Neural cell (in vitro differentiated cells): ENCODE results near the gene SLC24A3.

Experiments
- CTCF ChIP-seq: fragments of 450-650 bp; IDR thresholded peaks from 2 replicates; pipeline ENCODE4 v1.5.1; 2014; ENCODE audit warnings: antibody characterized with exemption, mild to moderate bottlenecking, moderate library complexity; ENCODE audit not compliant: poor library complexity, severe bottlenecking
- EP300 ChIP-seq: fragments of 450-650 bp; conservative IDR thresholded peaks from 2 replicates; pipeline ENCODE4 v1.6.1; 2014; ENCODE audit warnings: antibody characterized with exemption, mild to moderate bottlenecking, moderate library complexity; ENCODE audit not compliant: poor library complexity, severe bottlenecking
- EZH2 ChIP-seq: fragments of 200-600, 300-800 bp; shearing (Covaris generic), sonication (generic); IDR thresholded peaks from 2 replicates; pipeline ENCODE4 v1.6.1; 2014; ENCODE audit warnings: antibody characterized with exemption, low read length, borderline replicate concordance, mild to moderate bottlenecking; ENCODE audit not compliant: insufficient read depth, poor library complexity, severe bottlenecking
- POLR2AphosphoS5 ChIP-seq: IDR thresholded peaks from 2 replicates; pipeline ENCODE4 v1.6.1; 2012
- RAD21 ChIP-seq: fragments of 450-650 bp; conservative IDR thresholded peaks from 2 replicates; pipeline ENCODE4 v1.6.1; 2014; ENCODE audit warnings: antibody characterized with exemption, mild to moderate bottlenecking, moderate library complexity
- REST ChIP-seq: IDR thresholded peaks from 2 replicates; pipeline ENCODE4 v1.6.1; 2012; ENCODE audit warnings: borderline replicate concordance
- SMC3 ChIP-seq: fragments of 450-650 bp; conservative IDR thresholded peaks from 2 replicates; pipeline ENCODE4 v1.6.1; 2014; ENCODE audit warnings: antibody characterized with exemption, mild to moderate bottlenecking, moderate library complexity; ENCODE audit not compliant: poor library complexity
- TAF1 ChIP-seq: IDR thresholded peaks from 2 replicates; pipeline ENCODE4 v1.6.1; 2012; ENCODE audit warnings: low read depth

- TF ChIP-seq CTCF (no peak), EZH2 (no peak), SMC3 (no peak), POLR2AphosphoS5 (no peak), TAF1 (no peak), RAD21 (no peak), EP300 (no peak), REST (no peak)
Observed at GRCh38 chr20:19555726-19556125, 343.3 kb downstream of the SLC24A3 start.
